Activated CD8-positive, alpha-beta T cell treated with anti-CD3 and anti-CD28 coated beads, Interleukin-2, amount 10 ng/mL, durations not matched to agents 7 days and 5 days (primary cell): Measurements from ENCODE around the gene N4BP2. TPM values are rescaled to one million over a fixed set of nuclear protein-coding genes. Genes with fewer than 3 reads are reported as not detected.

Experiments
- ATAC-seq: fragments of 150-1000 bp; cut with Tn5 transposase; one replicate; pipeline ENCODE4 v1.10.0; 2021; ENCODE audit warnings: moderate library complexity
- CTCF ChIA-PET: fragments of 350-600 bp; sonication (Branson Sonifier 250); formaldehyde crosslinking; loops from one replicate; lab custom pipeline; 2021; ENCODE audit warnings: antibody characterized with exemption; lab: Charles Lee
- POLR2A ChIA-PET: fragments of 350-600 bp; sonication (Branson Sonifier 250); formaldehyde crosslinking; loops from one replicate; lab custom pipeline; 2021; ENCODE audit warnings: antibody characterized with exemption; lab: Charles Lee
- DNase-seq: peaks from one replicate; pipeline ENCODE4 v3.0.0-alpha.2; 2020
- H3K27ac Mint-ChIP-seq: one replicate; pipeline ENCODE4 v1.8.0; 2021; ENCODE audit warnings: mild to moderate bottlenecking, mixed read lengths
- H3K27me3 Mint-ChIP-seq: one replicate; pipeline ENCODE4 v1.8.0; 2021; ENCODE audit warnings: low read depth, mixed read lengths
- H3K36me3 Mint-ChIP-seq: one replicate; pipeline ENCODE4 v1.8.0; 2021; ENCODE audit warnings: low read depth, mixed read lengths
- H3K4me1 Mint-ChIP-seq: one replicate; pipeline ENCODE4 v1.8.0; 2021; ENCODE audit warnings: low read depth, mixed read lengths
- H3K4me3 Mint-ChIP-seq: one replicate; pipeline ENCODE4 v1.8.0; 2021; ENCODE audit warnings: mild to moderate bottlenecking, mixed read lengths
- H3K9me3 Mint-ChIP-seq: one replicate; pipeline ENCODE4 v1.8.0; 2022; ENCODE audit warnings: mixed read lengths; ENCODE audit not compliant: insufficient read depth
- total RNA-seq, 2 experiments: library from RNA; stranded (reverse); gene quantifications; one replicate each; pipeline ENCODE4 v1.2.3, GENCODE V29; 2021

N4BP2 gene
- total RNA-seq, 2 experiments from 2014 or later, result 25.1 to 29.0 TPM

DNA sequence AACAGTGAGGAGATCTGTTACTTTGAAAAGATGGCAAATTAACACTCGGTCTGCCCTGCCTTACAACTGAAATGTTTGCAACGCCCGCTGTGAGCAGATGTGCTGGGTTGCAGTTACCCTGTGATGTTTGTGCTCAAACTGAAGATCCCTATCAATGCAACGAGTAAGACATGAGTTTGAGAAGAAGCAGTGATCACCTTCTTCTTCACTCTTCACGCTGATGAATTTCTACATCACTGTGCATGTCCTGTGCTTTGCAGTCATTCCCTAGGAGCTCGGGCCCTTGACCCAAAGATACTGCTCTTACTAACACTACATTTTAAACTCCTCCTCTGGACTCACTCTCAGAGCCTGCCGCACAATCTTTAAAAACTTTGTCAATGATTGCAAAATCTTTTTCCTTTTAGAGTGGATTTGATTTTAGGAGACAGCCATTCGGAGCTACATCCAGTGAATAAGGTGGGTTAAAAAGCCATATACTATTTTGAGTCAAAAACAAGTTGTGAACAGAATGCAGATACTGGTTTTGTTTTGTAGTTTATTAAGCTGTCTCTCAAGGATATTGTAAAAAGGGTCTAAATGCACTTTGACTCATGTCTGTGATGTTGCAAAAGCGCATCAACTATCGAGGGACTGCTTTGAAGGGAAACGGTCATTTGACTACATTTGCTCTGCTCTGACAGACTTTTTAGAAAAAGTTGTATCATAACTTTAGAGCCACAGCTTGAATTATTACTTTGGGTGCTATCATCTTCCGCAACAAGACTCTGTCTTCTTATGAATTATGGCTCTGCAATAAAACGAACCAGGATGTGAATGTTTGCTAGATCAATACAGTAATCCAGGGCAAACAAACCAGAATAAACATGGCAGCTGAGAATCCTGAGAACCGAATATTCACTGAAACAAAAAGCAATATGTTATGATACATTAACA, 134.5 kb downstream of the N4BP2 start:
- Mint-ChIP-seq H3K9me3 (no peaks in the 10 kb centered on the region), H3K36me3 (peaks cover 5% of the 10 kb centered on the region), H3K27ac (peak overlapping the region; percentile 81), H3K27me3 (no peaks in the 10 kb centered on the region), H3K4me1 (peaks cover 77% of the 10 kb centered on the region), H3K4me3 (peak overlapping the region; percentile 93)
- DNase-seq (peak; percentile 48), ATAC-seq (peak; percentile 11)
- ChIA-PET CTCF (interaction anchor here (0.7 to 11.9 kb wide), 16 partner anchors 9 to 135 kb away, joined by 3 to 149 read pairs (median 5); partner anchors contain the start of gene N4BP2), POLR2A (interaction anchor here (0.7 to 16.0 kb wide), 7 partner anchors 9 to 134 kb away, joined by 3 to 517 read pairs (median 4); partner anchors contain the start of gene N4BP2)

DNA sequence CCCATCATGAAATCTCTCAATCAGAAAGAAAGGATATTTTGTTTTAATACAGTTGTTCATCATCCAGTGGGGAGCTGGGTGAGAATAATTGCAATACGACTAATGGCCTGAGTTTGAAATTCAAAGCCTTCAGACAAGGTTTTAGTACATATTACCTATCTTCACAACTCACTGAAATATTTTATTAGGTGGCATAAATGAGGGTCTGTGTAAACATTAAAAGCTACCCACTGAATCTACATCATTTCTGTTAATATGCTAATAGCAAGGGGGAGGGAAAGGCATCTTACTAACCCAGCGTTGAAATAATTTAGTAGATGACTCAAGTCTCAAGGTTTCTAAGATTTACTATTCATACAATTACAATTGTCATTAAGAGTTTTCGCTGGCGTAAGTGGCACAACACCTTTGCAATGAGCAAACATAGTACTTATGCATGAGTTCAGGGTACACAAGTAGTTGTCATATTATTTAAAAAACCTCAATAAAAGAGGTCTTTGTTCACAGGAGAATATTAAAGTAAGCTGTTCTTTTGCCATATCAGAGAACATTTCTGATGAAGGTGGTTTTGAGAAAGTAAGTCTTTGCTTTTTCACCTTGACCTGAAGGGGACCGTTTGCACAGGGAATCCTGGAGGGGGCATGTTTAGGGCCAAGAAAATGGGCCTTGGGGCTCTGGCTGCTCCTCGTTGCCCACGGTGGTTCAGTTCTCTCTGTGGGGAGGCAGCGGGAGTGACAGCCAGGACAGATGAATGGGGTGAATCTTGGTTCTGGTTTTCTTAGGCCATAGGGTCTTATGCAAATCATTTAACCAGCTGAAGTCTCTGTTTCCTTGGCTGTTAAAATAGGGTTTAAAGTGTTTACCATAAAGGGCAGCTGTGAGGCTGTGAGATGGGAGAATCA, 135.7 kb downstream of the N4BP2 start:
- ChIA-PET POLR2A (interaction anchor here (0.6 to 16.0 kb wide), 4 partner anchors 15 to 136 kb away, joined by 3 to 517 read pairs (median 148); partner anchors contain the start of gene N4BP2), CTCF (interaction anchor here (1.0 to 11.9 kb wide), 13 partner anchors 8 to 136 kb away, joined by 3 to 149 read pairs (median 8); partner anchors contain the start of gene N4BP2)
- H3K9me3 Mint-ChIP-seq, result no peaks in the 10 kb centered on the region
- H3K27me3 Mint-ChIP-seq, result no peaks in the 10 kb centered on the region
- H3K4me3 Mint-ChIP-seq, result peak overlapping the region; percentile 93
- DNase-seq, result no peak
- no peak for ATAC-seq
- peak overlapping the region; percentile 96 for H3K27ac Mint-ChIP-seq
- H3K4me1 Mint-ChIP-seq, result peaks cover 74% of the 10 kb centered on the region
- peaks cover 9% of the 10 kb centered on the region for H3K36me3 Mint-ChIP-seq

DNA sequence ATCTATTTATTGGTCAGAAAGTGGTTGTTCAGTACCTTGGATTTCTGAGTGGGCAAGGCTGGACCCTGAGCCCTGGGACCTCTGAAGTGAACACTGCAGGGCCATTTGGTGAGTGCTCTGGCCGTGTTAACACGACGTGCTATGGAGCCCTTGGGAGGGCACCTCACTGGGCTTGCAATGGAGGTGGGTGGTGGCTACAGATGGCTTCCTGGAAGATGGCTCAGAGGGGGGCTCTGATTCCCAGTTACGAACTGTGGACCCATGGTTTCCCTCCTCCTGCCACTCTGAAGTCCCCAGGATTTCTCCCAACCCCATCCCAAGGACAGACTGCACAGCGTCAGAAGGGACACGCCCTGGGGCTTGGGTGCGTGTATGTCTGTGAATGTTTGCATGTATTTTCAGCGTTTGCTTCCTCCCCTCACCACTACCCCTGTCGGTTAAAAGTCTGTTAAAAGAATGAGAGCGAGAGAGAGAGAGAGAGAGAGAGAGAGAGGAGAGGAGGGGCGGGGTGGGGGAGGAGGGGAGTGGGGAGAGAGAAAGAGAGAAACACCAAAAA, 136.4 kb downstream of the N4BP2 start:
- no peaks in the 10 kb centered on the region for H3K9me3 Mint-ChIP-seq
- ATAC-seq, result peak; percentile 31
- peak; percentile 71 for DNase-seq
- H3K36me3 Mint-ChIP-seq, result peaks cover 15% of the 10 kb centered on the region
- peak overlapping the region; percentile 93 for H3K4me3 Mint-ChIP-seq
- peak overlapping the region; percentile 96 for H3K27ac Mint-ChIP-seq
- H3K4me1 Mint-ChIP-seq, result peaks cover 67% of the 10 kb centered on the region
- POLR2A ChIA-PET, result interaction anchor here (0.7 to 16.0 kb wide), 6 partner anchors 8 to 115 kb away, joined by 3 to 517 read pairs (median 88); no protein-coding TSS in a partner anchor
- H3K27me3 Mint-ChIP-seq, result no peaks in the 10 kb centered on the region
- CTCF ChIA-PET, result interaction anchor here (1.0 to 11.9 kb wide), 10 partner anchors 12 to 132 kb away, joined by 3 to 149 read pairs (median 6); no protein-coding TSS in a partner anchor

DNA sequence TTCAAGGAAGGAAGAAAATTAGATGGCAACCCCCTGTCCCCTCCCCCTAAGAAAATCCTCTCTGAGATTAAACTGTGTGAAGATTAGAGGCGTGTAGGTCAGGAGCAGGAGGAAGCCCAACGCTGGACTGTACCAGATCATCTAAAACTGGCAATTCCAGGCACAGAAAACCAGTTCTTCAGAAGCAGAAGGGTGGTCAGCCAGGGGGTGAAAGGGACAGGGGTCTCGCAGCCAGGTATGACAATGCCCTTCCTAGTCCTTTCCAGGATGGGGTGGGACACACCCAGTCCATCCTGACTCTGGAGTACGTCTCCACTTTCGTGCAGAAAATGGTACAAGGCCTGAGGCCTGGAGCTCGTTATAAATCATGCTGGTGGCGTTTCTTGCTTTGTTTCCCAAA, 136.9 kb downstream of the N4BP2 start:
- peak overlapping the region; percentile 96 for H3K27ac Mint-ChIP-seq
- ATAC-seq, result peak; percentile 14

DNA sequence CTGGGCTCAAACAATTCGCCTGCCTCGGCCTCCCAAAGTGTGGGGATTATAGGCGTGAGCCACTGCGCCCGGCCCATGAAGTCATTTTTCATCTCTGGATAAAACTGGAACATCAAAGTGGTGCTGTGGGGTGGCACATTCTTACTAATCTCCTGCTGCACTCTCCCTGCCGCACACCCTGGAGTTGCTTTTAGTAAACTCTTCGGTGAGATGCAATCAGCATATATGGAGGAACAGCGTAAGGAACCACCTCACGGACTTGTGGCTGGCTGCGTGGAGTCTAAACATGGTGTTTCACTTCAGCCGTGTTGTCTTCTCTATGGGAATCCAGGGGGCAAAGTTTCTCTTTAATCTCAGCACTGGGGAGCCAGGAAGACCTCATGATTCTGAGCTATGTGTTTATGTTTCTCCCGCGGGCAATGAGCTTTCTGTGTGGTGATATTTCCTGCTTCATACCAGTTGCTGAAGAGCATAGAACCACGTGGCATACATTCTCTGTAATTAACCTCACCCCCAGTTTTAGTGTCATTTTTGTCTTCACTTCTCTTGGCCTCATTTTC, 138.0 kb downstream of the N4BP2 start:
- Mint-ChIP-seq H3K36me3 (peaks cover 31% of the 10 kb centered on the region), H3K27me3 (no peaks in the 10 kb centered on the region), H3K4me3 (peak overlapping the region; percentile 93), H3K4me1 (peaks cover 61% of the 10 kb centered on the region), H3K27ac (peak overlapping the region; percentile 96), H3K9me3 (no peaks in the 10 kb centered on the region)
- ATAC-seq (peak; percentile 47), DNase-seq (peak; percentile 77)
- ChIA-PET CTCF (interaction anchor here (0.8 to 11.9 kb wide), 13 partner anchors 10 to 138 kb away, joined by 3 to 149 read pairs (median 5); partner anchors contain the start of gene N4BP2), POLR2A (interaction anchor here (0.7 to 16.0 kb wide), 12 partner anchors 9 to 139 kb away, joined by 3 to 517 read pairs (median 5); no protein-coding TSS in a partner anchor)

More for the DNA sequence above, 136.9 kb downstream of the N4BP2 start:
- Mint-ChIP-seq H3K36me3 (peaks cover 20% of the 10 kb centered on the region), H3K4me3 (peak overlapping the region; percentile 93), H3K9me3 (no peaks in the 10 kb centered on the region), H3K27me3 (no peaks in the 10 kb centered on the region), H3K4me1 (peaks cover 67% of the 10 kb centered on the region)
- CTCF ChIA-PET, result interaction anchor here (1.4 to 11.9 kb wide), 3 partner anchors 11 to 135 kb away, joined by 3 to 149 read pairs (median 14); no protein-coding TSS in a partner anchor
- POLR2A ChIA-PET, result interaction anchor here (0.7 to 16.0 kb wide), 6 partner anchors 8 to 114 kb away, joined by 3 to 517 read pairs (median 88); no protein-coding TSS in a partner anchor
- DNase-seq, result no peak

DNA sequence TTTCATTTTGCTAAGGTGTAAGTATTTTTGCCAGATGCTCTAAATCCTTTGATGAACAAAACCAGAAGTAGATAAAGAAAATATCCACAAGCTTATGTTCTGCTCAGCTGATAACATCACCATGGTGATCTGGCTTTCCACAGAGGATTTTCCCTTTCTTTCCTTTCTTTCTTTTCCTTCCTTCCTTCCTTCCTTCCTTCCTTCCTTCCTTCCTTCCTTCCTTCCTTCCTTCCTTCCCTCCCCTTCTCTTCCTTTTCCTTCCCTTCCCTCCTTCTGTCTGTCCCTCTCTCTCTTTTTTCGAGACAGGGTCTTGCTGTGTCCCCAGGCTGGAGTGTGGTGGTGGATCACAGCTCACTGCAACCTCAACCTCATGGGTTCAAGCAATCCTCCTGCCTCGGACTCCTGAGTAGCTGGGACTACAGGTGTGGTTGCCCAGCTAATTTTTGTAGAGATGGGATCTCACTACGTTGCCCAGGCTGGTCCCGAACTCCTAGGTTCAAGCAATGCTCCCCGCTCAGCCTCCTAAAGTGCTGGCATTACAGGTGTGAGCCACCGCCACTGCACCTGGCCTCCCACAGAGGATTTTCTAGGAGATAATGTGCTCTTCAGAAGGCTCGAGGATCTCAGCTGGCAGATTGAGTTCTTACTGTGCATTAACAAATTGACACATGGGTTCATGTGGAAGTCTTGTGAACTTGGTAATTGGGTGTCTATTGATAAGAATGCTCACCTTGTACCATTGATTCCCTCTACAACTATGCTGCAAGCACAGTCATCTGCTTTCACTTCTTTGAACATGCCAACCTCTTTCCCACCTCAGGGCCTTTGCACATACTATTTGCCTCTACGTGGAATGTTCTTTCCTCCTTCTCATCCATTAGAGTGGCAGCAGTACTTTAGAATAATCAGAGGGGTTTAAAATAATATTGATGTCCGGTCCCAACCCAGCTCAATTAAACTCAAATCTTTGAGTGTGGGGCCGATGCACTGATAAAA, 138.8 kb downstream of the N4BP2 start:
- Mint-ChIP-seq H3K9me3 (no peaks in the 10 kb centered on the region), H3K4me3 (peak overlapping the region; percentile 93), H3K27ac (peak overlapping the region; percentile 96), H3K27me3 (no peaks in the 10 kb centered on the region), H3K4me1 (peaks cover 56% of the 10 kb centered on the region), H3K36me3 (peaks cover 39% of the 10 kb centered on the region)
- POLR2A ChIA-PET, result interaction anchor here (0.9 to 16.0 kb wide), 11 partner anchors 10 to 140 kb away, joined by 3 to 517 read pairs (median 6); no protein-coding TSS in a partner anchor
- ATAC-seq, result no peak
- CTCF ChIA-PET, result interaction anchor here (0.8 to 11.9 kb wide), 13 partner anchors 9 to 139 kb away, joined by 3 to 149 read pairs (median 5); partner anchors contain the start of gene N4BP2
- no peak for DNase-seq

DNA sequence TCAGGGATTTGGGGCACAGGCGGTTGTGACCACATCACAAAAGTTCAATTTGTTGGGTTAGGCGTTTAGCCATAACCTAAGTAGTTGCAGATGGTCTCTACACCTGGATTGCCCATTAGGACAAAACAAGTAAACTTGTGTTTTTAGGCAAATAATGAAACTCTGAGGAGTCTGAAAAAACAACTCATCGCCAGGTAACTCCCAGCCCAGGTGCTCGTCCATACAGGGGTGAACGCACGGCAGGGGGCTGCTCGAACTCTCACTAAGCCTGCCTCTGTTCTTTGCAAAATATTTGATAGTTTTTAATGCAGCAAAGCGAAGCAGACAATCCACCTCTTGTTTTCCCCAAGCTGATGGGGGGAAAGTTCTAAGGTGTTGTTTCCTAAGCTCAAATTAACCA, 139.6 kb downstream of the N4BP2 start:
- Mint-ChIP-seq H3K4me3 (peak overlapping the region; percentile 93), H3K4me1 (peaks cover 51% of the 10 kb centered on the region), H3K27me3 (no peaks in the 10 kb centered on the region), H3K27ac (peak overlapping the region; percentile 96), H3K36me3 (peaks cover 47% of the 10 kb centered on the region), H3K9me3 (no peaks in the 10 kb centered on the region)
- DNase-seq (peak; percentile 41), ATAC-seq (no peak)
- ChIA-PET POLR2A (interaction anchor here (1.4 to 16.0 kb wide), 7 partner anchors 11 to 124 kb away, joined by 4 to 517 read pairs (median 22); no protein-coding TSS in a partner anchor), CTCF (interaction anchor here (1.4 to 11.9 kb wide), 8 partner anchors 8 to 140 kb away, joined by 5 to 149 read pairs (median 12); partner anchors contain the start of gene N4BP2)

DNA sequence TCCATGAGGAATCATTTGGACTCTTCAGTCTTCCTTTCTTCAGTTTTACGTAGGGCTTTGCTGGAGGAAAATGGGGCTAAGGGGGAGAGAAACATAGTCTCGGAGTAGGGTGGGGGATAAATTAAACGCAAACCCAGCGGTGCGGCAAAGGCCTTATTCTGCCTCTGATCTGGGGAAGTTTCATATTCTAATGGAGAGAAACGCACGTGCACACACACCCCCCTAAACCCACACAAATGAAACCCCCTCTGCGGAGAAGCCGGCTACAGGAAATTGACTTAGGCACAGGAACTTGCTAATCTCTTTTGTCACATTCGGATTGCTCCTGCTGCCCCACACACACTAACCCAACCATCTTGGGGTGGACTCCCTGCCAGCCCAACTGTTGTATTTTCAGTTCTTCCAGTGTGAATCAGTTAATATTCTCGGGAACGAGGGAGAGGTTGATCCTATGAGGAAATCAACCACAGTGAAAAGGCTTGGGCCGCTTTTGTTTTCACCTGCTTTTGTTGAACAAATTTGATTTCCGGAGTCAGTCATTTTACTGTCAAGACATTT, 140.2 kb downstream of the N4BP2 start, which contains the start of gene RHOH:
Gene RHOH (plus strand): TSS at position 308 of the 558 bp plus-strand sequence. CDS start 46,356 bp downstream, outside the sequence.
- DNase-seq, result peak; percentile 90
- peak; percentile 20 for ATAC-seq
- H3K36me3 Mint-ChIP-seq, result peaks cover 51% of the 10 kb centered on the region
- POLR2A ChIA-PET, result interaction anchor here (0.7 to 16.0 kb wide), 13 partner anchors 11 to 140 kb away, joined by 3 to 517 read pairs (median 6); partner anchors contain the start of gene N4BP2
- H3K9me3 Mint-ChIP-seq, result no peaks in the 10 kb centered on the region
- peaks cover 46% of the 10 kb centered on the region for H3K4me1 Mint-ChIP-seq
- CTCF ChIA-PET, result interaction anchor here (0.8 to 11.9 kb wide), 9 partner anchors 8 to 141 kb away, joined by 3 to 149 read pairs (median 9); no protein-coding TSS in a partner anchor
- H3K27me3 Mint-ChIP-seq, result no peaks in the 10 kb centered on the region
- H3K4me3 Mint-ChIP-seq, result peak within 1 kb of the TSS; percentile 93
- peak within 1 kb of the TSS; percentile 96 for H3K27ac Mint-ChIP-seq
